HG03439 (cell line): ENCODE measurements around the gene MFN2.
"Not testable (repeated sequence)": the region's sequence is repeated elsewhere in the genome, so short reads cannot be mapped to it uniquely, and the experiment has no call there.

Experiments used
- ATAC-seq: cut with Tn5 transposase; IDR thresholded peaks from one replicate; pipeline ENCODE4 v1.9.1; 2021; ENCODE audit warnings: mild to moderate bottlenecking, moderate library complexity; ENCODE audit not compliant: unreplicated experiment

MFN2 gene

GRCh38 chr1:11991969-11992676, 11.9 kb downstream of the MFN2 start:
- ATAC-seq: no peak

- ATAC-seq: no peak
Measured at GRCh38 chr1:11997081-11997850, 17.0 kb downstream of the MFN2 start.

GRCh38 chr1:11998636-11999035, 18.4 kb downstream of the MFN2 start:
- ATAC-seq: no peak

GRCh38 chr1:11999236-11999635, 19.0 kb downstream of the MFN2 start:
- no peak for ATAC-seq

- ATAC-seq: no peak
Measured at GRCh38 chr1:12001249-12001917, 21.1 kb downstream of the MFN2 start.

- ATAC-seq: no peak
Measured at GRCh38 chr1:12001996-12002493, 21.8 kb downstream of the MFN2 start.

GRCh38 chr1:12003762-12004161, 23.5 kb downstream of the MFN2 start:
- no peak for ATAC-seq

GRCh38 chr1:12005488-12006166, 25.4 kb downstream of the MFN2 start:
- no peak for ATAC-seq

- ATAC-seq: no peak
Measured at GRCh38 chr1:12006167-12006921, 26.1 kb downstream of the MFN2 start.

GRCh38 chr1:12007204-12007603, 27.0 kb downstream of the MFN2 start:
- no peak for ATAC-seq

GRCh38 chr1:12008355-12008754, 28.1 kb downstream of the MFN2 start:
- not testable (repeated sequence) for ATAC-seq

- ATAC-seq: no peak
Measured at GRCh38 chr1:12009318-12009947, 29.2 kb downstream of the MFN2 start.

GRCh38 chr1:12010746-12011570, 30.7 kb downstream of the MFN2 start:
- no peak for ATAC-seq

GRCh38 chr1:12011998-12012397, 31.8 kb downstream of the MFN2 start:
- ATAC-seq: no peak

- no peak for ATAC-seq
Measured at GRCh38 chr1:12012560-12013316, 32.5 kb downstream of the MFN2 start.

- ATAC-seq: no peak
Measured at GRCh38 chr1:12014141-12014991, 34.1 kb downstream of the MFN2 start.

- no peak for ATAC-seq
Measured at GRCh38 chr1:12015001-12015491, 34.8 kb downstream of the MFN2 start.
